HG03571 (cell line): Measurements from ENCODE around the gene POLD3.
"Not testable (repeated sequence)": the region's sequence is repeated elsewhere in the genome, so short reads cannot be mapped to it uniquely, and the experiment has no call there.

Experiments
- ATAC-seq: cut with Tn5 transposase; IDR thresholded peaks from one replicate; pipeline ENCODE4 v1.9.1; 2021; ENCODE audit not compliant: unreplicated experiment

The POLD3 gene

GRCh38 chr11:74581954-74582547 is 10.3 kb upstream of the POLD3 start:
- no peak for ATAC-seq

- no peak for ATAC-seq
Measured at GRCh38 chr11:74583024-74583624, 9.3 kb upstream of the POLD3 start.

GRCh38 chr11:74590492-74590891 is 1.9 kb upstream of the POLD3 start:
- not testable (repeated sequence) for ATAC-seq

- ATAC-seq: no peak
Measured at GRCh38 chr11:74592063-74592440, 330 bp upstream of the POLD3 start.

- ATAC-seq: no peak
Measured at GRCh38 chr11:74593463-74593862, 1.1 kb downstream of the POLD3 start.

GRCh38 chr11:74602637-74603556 is 10.5 kb downstream of the POLD3 start:
- no peak for ATAC-seq

GRCh38 chr11:74603845-74604244 is 11.5 kb downstream of the POLD3 start:
- ATAC-seq: no peak

- ATAC-seq: no peak
Measured at GRCh38 chr11:74604311-74604710, 11.9 kb downstream of the POLD3 start.

GRCh38 chr11:74605403-74605802 is 13.0 kb downstream of the POLD3 start:
- no peak for ATAC-seq

- ATAC-seq: no peak
Measured at GRCh38 chr11:74608431-74608830, 16.0 kb downstream of the POLD3 start.

GRCh38 chr11:74611369-74611861 is 19.0 kb downstream of the POLD3 start:
- no peak for ATAC-seq

GRCh38 chr11:74612877-74613276 is 20.5 kb downstream of the POLD3 start:
- ATAC-seq: no peak

GRCh38 chr11:74615311-74615710 is 22.9 kb downstream of the POLD3 start:
- no peak for ATAC-seq

GRCh38 chr11:74615988-74616387 is 23.6 kb downstream of the POLD3 start:
- no peak for ATAC-seq

GRCh38 chr11:74620531-74620930 is 28.1 kb downstream of the POLD3 start:
- no peak for ATAC-seq

GRCh38 chr11:74626130-74626529 is 33.7 kb downstream of the POLD3 start:
- ATAC-seq: no peak

GRCh38 chr11:74626604-74627003 is 34.2 kb downstream of the POLD3 start:
- no peak for ATAC-seq

- ATAC-seq: no peak
Measured at GRCh38 chr11:74627381-74627780, 35.0 kb downstream of the POLD3 start.

GRCh38 chr11:74630043-74630442 is 37.7 kb downstream of the POLD3 start:
- ATAC-seq: no peak

- ATAC-seq: no peak
Measured at GRCh38 chr11:74633406-74634393, 41.3 kb downstream of the POLD3 start.

GRCh38 chr11:74634537-74634936 is 42.2 kb downstream of the POLD3 start:
- no peak for ATAC-seq
